CD4-positive, alpha-beta T cell treated with Interleukin-12 subunit alpha and Interleukin-12 subunit beta, for 1 hour (primary cell): ENCODE results near the gene FGF22.
A peak's percentile ranks its signal among the peaks of the same experiment; 100 is the strongest.

Experiments
- DNase-seq: peaks from one replicate; pipeline ENCODE4 v3.0.0-alpha.2; 2020

FGF22 gene

GRCh38 chr19:681029-682019 is 41.6 kb downstream of the FGF22 start:
- peak; percentile 95 for DNase-seq

- DNase-seq, result no peak
Observed at GRCh38 chr19:682678-683320, 43.1 kb downstream of the FGF22 start.

GRCh38 chr19:685454-685931 is 45.8 kb downstream of the FGF22 start:
- no peak for DNase-seq

- no peak for DNase-seq
Observed at GRCh38 chr19:686589-687297, 47.1 kb downstream of the FGF22 start.

- DNase-seq, result no peak
Observed at GRCh38 chr19:687569-688166, 48.0 kb downstream of the FGF22 start.

GRCh38 chr19:688214-688613 is 48.5 kb downstream of the FGF22 start:
- no peak for DNase-seq

- no peak for DNase-seq
Observed at GRCh38 chr19:688992-689391, 49.3 kb downstream of the FGF22 start.

GRCh38 chr19:690203-690602 is 50.5 kb downstream of the FGF22 start:
- no peak for DNase-seq
